CD14-positive monocyte (primary cell): Measurements from ENCODE around the gene DRAM1. TPM values are rescaled to one million over a fixed set of nuclear protein-coding genes. Genes with fewer than 3 reads are reported as not detected.

Source experiments
- DNase-seq, 3 donors: peaks; one replicate each; pipeline ENCODE4 v3.0.0-alpha.2; 2011 to 2022
- H2AFZ ChIP-seq: 2 replicates; pipeline ENCODE4 v1.6.0; 2012; ENCODE audit warnings: mild to moderate bottlenecking, low read depth, low read length, inconsistent platforms; ENCODE audit not compliant: insufficient read depth, poor library complexity, severe bottlenecking
- H3K27ac ChIP-seq, 2 donors: 1 replicate in 1 of 2; 2 replicates in 1 of 2; pipeline ENCODE4 v1.5.1; 2012 to 2013; ENCODE audit warnings: low read length in 2 of 2, control low read depth in 1 of 2, inconsistent platforms in 1 of 2, low read depth in 1 of 2, mild to moderate bottlenecking in 1 of 2
- H3K27me3 ChIP-seq, 2 donors: one replicate each; pipeline versions ENCODE4 v1.6.0 to v1.6.1; 2011 to 2013; ENCODE audit warnings: low read length in 2 of 2; ENCODE audit not compliant: control insufficient read depth in 2 of 2, insufficient read depth in 2 of 2
- H3K36me3 ChIP-seq, 2 donors: replicated peaks in 1 of 2; 1 replicate in 1 of 2; 2 replicates in 1 of 2; pipeline versions ENCODE4 v1.5.1 to v1.6.1; 2012 to 2013; ENCODE audit warnings: low read length in 2 of 2, control low read depth in 1 of 2, inconsistent platforms in 1 of 2, mild to moderate bottlenecking in 1 of 2; ENCODE audit not compliant: insufficient read depth in 2 of 2, control insufficient read depth in 1 of 2
- H3K4me1 ChIP-seq, 2 donors: 1 replicate in 1 of 2; 2 replicates in 1 of 2; pipeline versions ENCODE4 v1.5.1 to v1.6.1; 2012 to 2013; ENCODE audit warnings: low read length in 2 of 2, control low read depth in 1 of 2, inconsistent platforms in 1 of 2, mild to moderate bottlenecking in 1 of 2, moderate library complexity in 1 of 2; ENCODE audit not compliant: insufficient read depth in 2 of 2, control insufficient read depth in 1 of 2
- H3K4me2 ChIP-seq: replicated peaks from 2 replicates; pipeline ENCODE3; 2012; ENCODE audit warnings: low read length, moderate library complexity, mild to moderate bottlenecking; ENCODE audit not compliant: poor library complexity, severe bottlenecking; ENCODE audit errors: extremely low read depth
- H3K4me3 ChIP-seq, 3 experiments: fragments of 200-600 bp in 1 of 3; sonication (generic) in 1 of 3; replicated peaks in 1 of 3; 1 replicate in 2 of 3; 2 replicates in 1 of 3; pipeline ENCODE4 v1.5.1; 2011 to 2013; ENCODE audit warnings: low read length in 3 of 3, mild to moderate bottlenecking in 3 of 3, control low read depth in 2 of 3, low read depth in 2 of 3, inconsistent platforms in 1 of 3, moderate library complexity in 1 of 3
- H3K79me2 ChIP-seq: 2 replicates; pipeline ENCODE4 v1.6.0; 2012; ENCODE audit warnings: mild to moderate bottlenecking, control low read depth, inconsistent platforms, low read length, moderate library complexity; ENCODE audit not compliant: insufficient read depth
- H3K9ac ChIP-seq: 2 replicates; pipeline ENCODE4 v1.6.0; 2017; ENCODE audit warnings: low read length, mild to moderate bottlenecking; ENCODE audit not compliant: insufficient read depth, poor library complexity, severe bottlenecking
- H3K9me3 ChIP-seq, 2 donors: replicated peaks in 1 of 2; 1 replicate in 1 of 2; 2 replicates in 1 of 2; pipeline versions ENCODE4 v1.5.1 to v1.6.1; 2012 to 2013; ENCODE audit warnings: low read length in 2 of 2, control low read depth in 1 of 2; ENCODE audit not compliant: control insufficient read depth in 1 of 2, insufficient read depth in 1 of 2
- H4K20me1 ChIP-seq: 2 replicates; pipeline ENCODE4 v1.6.0; 2012; ENCODE audit warnings: mild to moderate bottlenecking, low read length, control low read depth, moderate library complexity; ENCODE audit not compliant: insufficient read depth
- H3K27ac Mint-ChIP-seq, 7 donors: one replicate each; pipeline ENCODE4 v1.8.0; 2020; ENCODE audit warnings: mild to moderate bottlenecking in 7 of 7, mixed read lengths in 7 of 7, moderate library complexity in 6 of 7, inconsistent platforms in 2 of 7
- H3K27me3 Mint-ChIP-seq, 3 donors: one replicate each; pipeline ENCODE4 v1.8.0; 2021 to 2022; ENCODE audit warnings: low read depth in 3 of 3, mild to moderate bottlenecking in 3 of 3, mixed read lengths in 3 of 3, moderate library complexity in 3 of 3, inconsistent platforms in 1 of 3
- H3K36me3 Mint-ChIP-seq, 2 donors: one replicate each; pipeline ENCODE4 v1.8.0; 2020; ENCODE audit warnings: mixed read lengths in 2 of 2, inconsistent platforms in 1 of 2, mild to moderate bottlenecking in 1 of 2
- H3K4me1 Mint-ChIP-seq: one replicate; pipeline ENCODE4 v1.8.0; 2020; ENCODE audit warnings: mild to moderate bottlenecking, mixed read lengths
- H3K4me3 Mint-ChIP-seq, 2 donors: one replicate each; pipeline ENCODE4 v1.8.0; 2020; ENCODE audit warnings: mild to moderate bottlenecking in 2 of 2, mixed read lengths in 2 of 2, moderate library complexity in 1 of 2
- H3K9me3 Mint-ChIP-seq, 7 donors: one replicate each; pipeline ENCODE4 v1.8.0; 2020 to 2022; ENCODE audit warnings: mixed read lengths in 7 of 7, mild to moderate bottlenecking in 6 of 7, moderate library complexity in 6 of 7, inconsistent platforms in 2 of 7
- CTCF ChIP-seq: fragments of 200-600 bp; IDR thresholded peaks from one replicate; pipeline ENCODE4 v1.8.0; 2022; ENCODE audit warnings: antibody characterized with exemption, mild to moderate bottlenecking
- WGBS: methylation state at CpG from one replicate; pipeline ENCODE4 v1.1.5; 2013; ENCODE audit warnings: missing lambda C conversion rate; ENCODE audit not compliant: insufficient coverage; 5-methylcytosine and 5-hydroxymethylcytosine counted together
- intact Hi-C, 2 donors: fragments of 100-400 bp; cut with micrococcal nuclease; formaldehyde crosslinking; loops; one replicate each; pipeline versions ENCODE4 v1.15.0 to v1.15.1; 2023
- polyA plus RNA-seq, 3 donors: library from polyadenylated mRNA; depleted of rRNA in 1 of 3; unstranded in 2 of 3; stranded (reverse) in 1 of 3; fragments of 300-500 nt in 2 of 3; fragments of >200 nt in 1 of 3; fragmentation: Illumina TruSeq in 2 of 3; gene quantifications; 1 replicate in 2 of 3; 2 replicates in 1 of 3; pipeline ENCODE4 v1.2.3, GENCODE V29; 2012 to 2021

DRAM1 gene
- polyA plus RNA-seq, 3 donors = 14.0 to 49.7 (median 43.0) TPM

- 25% methylated on average over 1 of the region's 2 CpGs for WGBS
- H3K79me2 ChIP-seq = peaks cover 5% of the 10 kb centered on the region
- H3K27me3 ChIP-seq = no peaks in the 10 kb centered on the region
- intact Hi-C loops = loop anchor here in 1 of 2 donors (10.0 kb wide), 1 partner anchor 51 kb away; no protein-coding TSS in a partner anchor
- no peak for TF ChIP-seq CTCF
- H3K4me2 ChIP-seq = no peak overlapping the region
- no peaks in the 10 kb centered on the region for H3K9me3 ChIP-seq
- H4K20me1 ChIP-seq = no peaks in the 10 kb centered on the region
- no peak overlapping the region for H3K9ac ChIP-seq
- peaks cover 24 to 37% of the 10 kb centered on the region in 2 donors for H3K4me1 ChIP-seq
- no peak overlapping the region for H3K4me3 ChIP-seq
- no peaks in the 10 kb centered on the region for H3K9me3 Mint-ChIP-seq
- peak overlapping the region in 1 of 7 donors; percentile 30 for H3K27ac Mint-ChIP-seq
- no peak overlapping the region for H3K4me3 Mint-ChIP-seq
- H2AFZ ChIP-seq = no peak overlapping the region
- H3K36me3 ChIP-seq = peaks cover 2 to 39% of the 10 kb centered on the region in 2 donors
- DNase-seq = no peak
- peaks cover 46% of the 10 kb centered on the region for H3K4me1 Mint-ChIP-seq
- no peak overlapping the region for H3K27ac ChIP-seq
- peaks cover 31 to 52% of the 10 kb centered on the region in 2 donors for H3K36me3 Mint-ChIP-seq
- no peaks in the 10 kb centered on the region for H3K27me3 Mint-ChIP-seq
Measured at GRCh38 chr12:101906226-101906625, 28.8 kb downstream of the DRAM1 start.

GRCh38 chr12:101908395-101908794 is 31.0 kb downstream of the DRAM1 start:
- Histone ChIP-seq H3K4me3 (no peak overlapping the region), H3K9me3 (no peaks in the 10 kb centered on the region), H3K27me3 (no peaks in the 10 kb centered on the region), H3K4me1 (peaks cover 13 to 23% of the 10 kb centered on the region in 2 donors), H3K27ac (no peak overlapping the region), H4K20me1 (no peaks in the 10 kb centered on the region), H3K9ac (no peak overlapping the region), H3K79me2 (peaks cover under 1% of the 10 kb centered on the region), H3K36me3 (peaks cover 2 to 32% of the 10 kb centered on the region in 2 donors), H3K4me2 (no peak overlapping the region), H2AFZ (no peak overlapping the region)
- Mint-ChIP-seq H3K4me1 (peaks cover 28% of the 10 kb centered on the region), H3K27me3 (no peaks in the 10 kb centered on the region), H3K27ac (peak overlapping the region in 2 of 7 donors; percentile 57 to 84), H3K36me3 (peaks cover 27 to 50% of the 10 kb centered on the region in 2 donors), H3K4me3 (no peak overlapping the region), H3K9me3 (no peaks in the 10 kb centered on the region)
- DNase-seq = no peak
- WGBS = 94% methylated on average over 2 of the region's 3 CpGs
- intact Hi-C loops = loop anchor here in 1 of 2 donors (10.0 kb wide), 1 partner anchor 54 kb away; no protein-coding TSS in a partner anchor
- TF ChIP-seq CTCF = no peak
